HG03442 (cell line): ENCODE results near the gene NUP85.
"Not testable (repeated sequence)": the region's sequence is repeated elsewhere in the genome, so short reads cannot be mapped to it uniquely, and the experiment has no call there.

Source experiments
- ATAC-seq: cut with Tn5 transposase; IDR thresholded peaks from one replicate; pipeline ENCODE4 v1.9.1; 2021; ENCODE audit warnings: mild to moderate bottlenecking, moderate library complexity; ENCODE audit not compliant: unreplicated experiment

NUP85 gene, protein sequence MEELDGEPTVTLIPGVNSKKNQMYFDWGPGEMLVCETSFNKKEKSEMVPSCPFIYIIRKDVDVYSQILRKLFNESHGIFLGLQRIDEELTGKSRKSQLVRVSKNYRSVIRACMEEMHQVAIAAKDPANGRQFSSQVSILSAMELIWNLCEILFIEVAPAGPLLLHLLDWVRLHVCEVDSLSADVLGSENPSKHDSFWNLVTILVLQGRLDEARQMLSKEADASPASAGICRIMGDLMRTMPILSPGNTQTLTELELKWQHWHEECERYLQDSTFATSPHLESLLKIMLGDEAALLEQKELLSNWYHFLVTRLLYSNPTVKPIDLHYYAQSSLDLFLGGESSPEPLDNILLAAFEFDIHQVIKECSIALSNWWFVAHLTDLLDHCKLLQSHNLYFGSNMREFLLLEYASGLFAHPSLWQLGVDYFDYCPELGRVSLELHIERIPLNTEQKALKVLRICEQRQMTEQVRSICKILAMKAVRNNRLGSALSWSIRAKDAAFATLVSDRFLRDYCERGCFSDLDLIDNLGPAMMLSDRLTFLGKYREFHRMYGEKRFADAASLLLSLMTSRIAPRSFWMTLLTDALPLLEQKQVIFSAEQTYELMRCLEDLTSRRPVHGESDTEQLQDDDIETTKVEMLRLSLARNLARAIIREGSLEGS

DNA sequence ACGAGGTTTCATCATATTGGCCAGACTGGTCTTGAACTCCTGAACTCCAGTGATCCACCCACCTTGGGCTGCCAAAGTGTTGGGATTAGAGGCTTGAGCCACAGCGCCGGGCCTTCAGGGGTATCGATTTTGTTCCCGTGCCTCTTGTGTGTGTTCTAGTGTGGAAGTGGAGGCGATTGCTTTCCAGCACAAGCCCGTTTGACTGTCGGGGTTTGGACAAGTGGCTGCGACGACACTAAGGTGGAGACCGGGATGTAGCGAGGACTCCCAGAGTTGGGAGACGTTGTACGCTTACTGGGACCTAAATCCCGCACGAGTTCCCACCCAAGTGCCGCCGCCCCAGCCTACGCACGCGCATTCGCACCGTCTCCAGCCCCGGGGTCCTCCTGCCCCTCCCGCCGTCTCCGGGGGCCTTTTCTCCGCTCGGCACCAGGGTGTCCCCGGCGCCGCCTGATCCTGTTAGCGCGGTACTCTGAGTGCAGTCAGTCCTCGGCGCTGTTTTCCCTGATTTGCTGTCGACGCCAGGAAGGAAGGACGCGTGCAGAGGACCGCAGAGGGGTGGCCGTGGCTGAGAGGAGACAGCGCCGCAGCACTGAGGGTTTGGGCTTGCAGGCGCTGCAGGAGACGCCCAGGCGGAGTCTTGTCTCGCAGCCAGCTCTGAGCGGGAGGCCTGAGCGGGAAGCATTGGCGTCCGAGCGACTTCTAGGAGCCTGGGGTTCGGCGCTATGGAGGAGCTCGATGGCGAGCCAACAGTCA lies at the start of gene NUP85:
NUP85 (plus strand) TSS at position 643 of the 756 bp plus-strand sequence; CDS start at position 726, 83 bp downstream.
- ATAC-seq, result peak; percentile 74

DNA sequence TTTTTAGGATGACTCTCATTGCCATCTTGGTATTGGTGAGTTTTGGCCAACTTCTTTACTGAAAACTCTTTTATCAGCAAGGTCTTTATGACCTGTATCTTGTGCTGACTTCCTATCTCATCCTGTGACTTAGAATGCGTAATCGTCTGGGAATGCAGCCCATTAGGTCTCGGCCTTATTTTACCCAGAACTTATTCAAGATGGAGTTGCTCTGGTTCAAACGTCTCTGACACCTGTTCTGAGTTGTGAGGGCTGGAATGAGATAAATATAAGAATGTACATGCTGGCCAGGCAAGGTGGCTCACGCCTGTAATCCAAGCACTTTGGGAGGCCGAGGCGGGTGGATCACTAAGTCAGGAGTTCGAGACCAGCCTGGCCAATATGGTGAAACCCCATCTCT lies 47.0 kb upstream of the NUP85 start:
- ATAC-seq, result not testable (repeated sequence)

DNA sequence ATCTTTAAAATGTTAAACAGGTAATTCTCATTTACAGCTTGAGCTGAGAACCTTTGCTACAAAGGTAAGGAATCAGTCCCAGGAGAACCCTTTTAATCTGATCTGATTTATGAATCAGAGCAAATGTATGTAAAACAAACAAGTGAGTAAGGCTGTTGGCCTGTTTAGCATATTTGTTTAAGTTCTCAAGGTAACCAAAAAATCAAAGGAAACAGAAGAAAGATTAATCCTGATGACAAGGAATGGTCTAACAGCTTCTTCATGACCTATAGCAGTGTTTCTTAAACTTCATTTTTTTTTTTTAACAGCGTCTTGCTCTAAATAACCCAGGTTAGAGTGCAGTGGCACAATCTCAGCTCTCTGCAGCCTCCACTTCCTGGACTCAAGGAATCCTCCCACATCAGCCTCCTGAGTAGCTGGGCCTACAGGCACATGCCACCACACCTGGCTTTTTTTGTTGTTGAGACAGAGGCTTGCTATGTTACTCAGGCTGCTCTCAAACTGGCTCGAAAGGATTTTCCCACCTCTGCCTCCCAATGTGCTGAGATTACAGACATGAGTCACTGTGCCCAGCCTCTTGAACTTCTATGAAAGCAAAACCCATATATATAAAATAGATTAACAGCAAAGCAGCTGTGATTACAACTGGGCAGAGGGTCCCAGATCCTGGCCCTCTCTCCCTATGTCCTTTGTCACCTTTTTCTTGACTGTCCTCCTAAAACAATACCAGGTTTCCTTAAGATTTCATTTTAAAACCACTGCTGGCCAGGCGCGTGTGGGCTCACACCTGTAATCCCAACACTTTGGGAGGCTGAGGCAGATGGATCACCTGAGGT lies 46.1 kb upstream of the NUP85 start:
- no peak for ATAC-seq

DNA sequence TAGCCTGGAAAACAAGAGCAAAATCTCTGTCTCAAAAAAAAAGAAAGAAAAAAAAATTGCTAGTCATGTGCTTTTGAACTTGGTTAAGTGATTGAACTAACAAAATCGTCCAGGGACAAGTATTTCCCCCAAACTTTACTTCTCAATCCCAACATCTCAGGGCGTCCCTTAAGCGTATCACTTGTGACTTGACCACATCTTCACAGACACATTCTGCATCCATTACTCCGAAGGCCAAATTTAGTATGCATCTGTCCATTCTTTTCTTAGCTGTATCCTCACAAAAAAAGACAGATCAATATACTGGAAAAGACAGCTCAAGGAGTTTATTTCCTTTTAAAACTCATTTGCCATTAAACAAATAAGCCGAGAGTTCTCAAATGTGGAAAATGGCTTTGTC lies 45.3 kb upstream of the NUP85 start:
- no peak for ATAC-seq

DNA sequence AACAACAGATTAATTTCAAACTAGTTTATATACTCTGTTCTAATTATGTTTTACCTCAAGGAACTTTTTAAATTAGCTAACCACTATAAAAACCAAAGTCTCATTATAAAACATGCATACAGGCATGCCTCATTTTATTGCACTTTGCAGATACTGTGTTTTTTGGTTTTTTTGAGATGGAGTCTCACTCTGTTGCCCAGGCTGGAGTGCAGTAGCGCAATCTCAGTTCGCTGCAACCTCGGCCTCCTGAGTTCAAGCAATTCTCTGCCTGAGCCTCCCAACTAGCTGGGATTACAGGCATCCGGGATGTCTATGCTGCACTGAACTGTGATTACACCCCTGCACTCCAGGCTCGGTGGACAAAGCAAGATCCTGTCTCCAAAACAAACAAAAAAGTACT lies 42.4 kb upstream of the NUP85 start:
- ATAC-seq, result no peak

DNA sequence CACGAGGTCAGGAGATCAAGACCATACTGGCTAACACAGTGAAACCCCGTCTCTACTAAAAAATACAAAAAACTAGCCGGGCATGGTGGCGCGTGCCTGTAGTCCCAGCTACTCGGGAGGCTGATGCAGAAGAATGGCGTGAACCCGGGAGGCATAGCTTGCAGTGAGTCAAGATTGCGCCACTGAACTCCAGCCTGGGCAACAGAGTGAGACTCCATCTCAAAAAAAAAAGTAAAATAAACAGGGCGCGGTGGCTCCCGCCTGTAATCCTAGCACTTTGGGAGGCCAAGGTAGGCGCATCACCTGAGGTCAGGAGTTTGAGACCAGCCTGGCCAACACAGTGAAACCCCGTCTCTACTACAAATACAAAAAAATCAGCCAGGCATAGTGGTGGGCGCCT lies 40.9 kb upstream of the NUP85 start:
- not testable (repeated sequence) for ATAC-seq

DNA sequence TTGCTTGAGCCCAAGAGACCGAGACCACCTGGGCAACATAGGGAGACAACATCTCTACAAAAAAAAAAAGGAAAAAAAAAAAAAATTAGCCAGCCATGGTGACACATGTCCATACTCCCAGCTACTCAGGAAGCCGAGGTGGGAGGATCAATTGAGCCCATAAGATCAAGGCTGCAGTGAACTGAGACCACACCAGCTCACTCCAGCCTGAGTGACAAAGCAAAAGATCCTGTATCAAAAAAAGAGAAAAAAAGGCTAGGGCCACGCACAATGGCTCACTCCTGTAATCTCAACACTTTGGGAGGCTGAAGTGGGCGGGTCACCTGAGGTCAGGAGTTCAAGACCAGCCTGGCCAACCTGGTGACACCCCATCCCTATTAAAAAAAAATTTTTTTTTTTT lies 36.5 kb upstream of the NUP85 start:
- ATAC-seq, result no peak

DNA sequence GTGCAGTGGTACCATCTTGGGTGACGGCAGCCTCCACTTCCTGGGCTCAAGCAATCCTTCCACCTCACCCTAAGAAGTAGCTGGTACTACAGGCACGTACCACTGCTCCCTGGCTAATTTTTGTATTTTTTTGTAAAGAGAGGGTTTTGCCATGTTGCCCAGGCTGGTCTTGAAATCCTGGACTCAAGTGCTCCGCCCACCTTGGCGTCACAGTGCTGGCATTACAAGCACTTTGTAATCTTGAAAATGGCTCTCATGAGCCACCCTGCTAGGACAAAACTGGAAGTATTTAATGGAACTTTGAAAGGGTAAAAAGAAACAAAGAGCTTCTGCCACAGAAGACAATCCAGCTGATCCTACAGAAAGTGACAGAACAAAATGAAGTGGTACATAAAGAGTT lies 32.0 kb upstream of the NUP85 start:
- ATAC-seq, result no peak

DNA sequence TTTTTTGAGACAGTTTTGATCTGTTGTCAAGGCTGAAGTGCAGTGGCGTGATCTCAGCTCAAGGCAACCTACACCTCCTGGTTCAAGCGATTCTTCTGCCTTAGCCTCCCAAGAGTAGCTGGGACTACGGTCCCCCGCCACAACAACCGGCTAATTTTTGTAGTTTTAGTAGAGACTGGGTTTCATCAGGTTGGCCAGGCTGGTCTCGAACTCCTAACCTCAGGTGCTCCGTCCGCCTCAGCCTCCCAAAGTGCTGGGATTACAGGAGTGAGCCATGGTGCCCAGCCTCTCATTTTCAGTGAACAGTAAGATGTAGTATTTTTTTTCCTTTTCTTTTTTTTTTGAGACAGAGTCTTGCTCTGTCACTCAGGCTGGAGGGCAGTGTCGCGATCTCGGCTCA lies 30.5 kb upstream of the NUP85 start:
- ATAC-seq, result no peak

DNA sequence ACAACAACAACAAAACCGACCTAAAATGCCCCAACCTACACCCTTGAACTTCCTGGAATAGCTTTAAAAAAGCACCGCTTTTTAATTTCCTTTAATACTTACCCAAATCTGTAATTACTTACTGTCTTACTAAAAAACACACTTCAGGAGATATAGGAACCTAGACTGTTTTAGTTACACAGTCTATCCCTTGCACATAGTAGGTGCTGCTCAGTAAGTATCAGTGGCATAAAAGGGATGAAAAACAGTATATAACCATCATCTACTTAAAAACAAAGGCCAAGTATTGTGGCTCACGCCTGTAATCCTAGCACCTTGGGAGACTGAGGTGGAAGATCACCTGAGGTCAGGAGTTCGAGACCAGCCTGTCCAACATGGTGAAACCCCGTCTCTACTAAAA lies 28.9 kb upstream of the NUP85 start:
- no peak for ATAC-seq

DNA sequence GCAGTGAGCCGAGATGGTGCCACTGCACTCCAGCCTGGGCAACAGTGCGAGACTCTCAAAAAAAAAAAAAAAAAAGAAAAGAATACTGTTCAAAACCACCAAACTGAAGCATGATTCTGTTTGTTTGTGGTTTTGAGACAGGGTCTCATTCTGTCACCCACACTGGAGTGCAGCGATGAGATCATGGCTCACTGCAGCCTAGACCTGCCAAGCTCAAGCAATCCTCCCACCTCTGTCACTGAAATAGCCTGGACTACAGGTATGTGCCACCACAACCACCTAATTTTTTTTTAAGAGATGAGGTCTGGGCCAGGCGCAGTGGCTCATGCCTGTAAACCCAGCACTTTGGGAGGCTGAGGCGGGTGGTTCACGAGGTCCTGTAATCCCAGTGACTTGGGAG lies 27.0 kb upstream of the NUP85 start:
- no peak for ATAC-seq

DNA sequence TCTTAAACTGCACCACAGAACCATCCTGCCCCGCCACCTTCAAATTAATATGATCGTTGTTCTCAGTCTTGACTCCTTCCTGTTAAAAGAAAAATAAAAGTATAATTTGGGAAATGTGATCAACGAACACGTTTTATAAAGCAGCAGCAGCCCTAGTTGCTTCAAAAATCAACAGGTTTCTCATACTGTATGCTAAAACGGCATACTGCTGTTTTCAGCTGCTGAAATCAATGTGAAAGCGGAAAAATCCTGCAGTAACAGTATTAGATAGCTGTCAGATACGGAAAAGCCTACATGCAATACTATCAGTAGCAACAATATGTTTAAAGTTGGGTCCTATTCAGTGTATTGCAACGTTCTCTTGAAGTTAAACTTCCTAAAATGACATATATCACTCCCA lies 24.4 kb upstream of the NUP85 start:
- no peak for ATAC-seq

DNA sequence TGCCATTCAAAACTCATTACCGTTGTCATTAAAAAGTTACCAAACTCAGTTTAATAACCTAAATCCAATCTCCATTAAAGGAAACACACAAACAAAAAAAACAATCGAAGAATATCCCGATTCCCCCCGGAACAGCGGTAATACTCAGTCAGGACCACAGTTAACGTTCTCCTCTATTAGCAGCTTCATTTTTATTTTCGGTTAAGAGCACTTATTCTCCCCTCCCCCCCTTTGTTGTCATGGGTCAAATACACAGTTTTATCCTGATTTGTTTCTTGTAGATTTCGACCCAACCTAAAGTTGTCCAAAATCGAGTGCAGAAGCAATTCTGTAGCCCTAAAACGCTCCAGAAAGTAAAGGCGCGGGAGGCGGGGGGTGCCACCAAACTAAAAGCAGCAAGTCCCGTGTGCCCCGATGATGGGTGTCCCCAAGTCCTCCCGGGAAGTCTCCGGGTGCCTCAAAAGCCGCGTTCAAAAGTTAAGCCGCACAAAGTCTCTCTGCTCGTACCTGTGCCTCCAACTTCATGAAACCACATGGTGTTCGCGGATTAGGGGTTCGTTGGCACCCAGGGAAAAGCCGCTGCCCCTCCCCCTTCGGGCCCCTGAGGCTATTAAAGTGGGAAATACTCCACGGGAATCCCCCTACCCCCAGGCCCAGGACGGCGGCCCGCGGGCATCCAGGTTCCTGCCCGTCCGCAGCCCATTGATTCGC lies 23.7 kb upstream of the NUP85 start:
- no peak for ATAC-seq

DNA sequence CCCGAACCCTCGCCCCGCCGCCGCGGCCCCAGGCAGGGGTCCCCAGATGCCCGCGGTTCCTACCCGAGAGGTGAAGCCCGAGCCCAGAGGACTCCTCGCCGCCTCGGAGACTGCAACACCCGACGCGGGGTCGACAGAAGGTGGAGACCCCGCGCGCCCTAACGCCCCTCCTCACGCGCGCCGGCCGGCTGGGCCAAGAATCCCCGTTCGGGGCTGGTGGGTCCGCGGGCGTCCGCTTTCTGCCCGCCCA lies 23.2 kb upstream of the NUP85 start:
- ATAC-seq, result peak; percentile 19

DNA sequence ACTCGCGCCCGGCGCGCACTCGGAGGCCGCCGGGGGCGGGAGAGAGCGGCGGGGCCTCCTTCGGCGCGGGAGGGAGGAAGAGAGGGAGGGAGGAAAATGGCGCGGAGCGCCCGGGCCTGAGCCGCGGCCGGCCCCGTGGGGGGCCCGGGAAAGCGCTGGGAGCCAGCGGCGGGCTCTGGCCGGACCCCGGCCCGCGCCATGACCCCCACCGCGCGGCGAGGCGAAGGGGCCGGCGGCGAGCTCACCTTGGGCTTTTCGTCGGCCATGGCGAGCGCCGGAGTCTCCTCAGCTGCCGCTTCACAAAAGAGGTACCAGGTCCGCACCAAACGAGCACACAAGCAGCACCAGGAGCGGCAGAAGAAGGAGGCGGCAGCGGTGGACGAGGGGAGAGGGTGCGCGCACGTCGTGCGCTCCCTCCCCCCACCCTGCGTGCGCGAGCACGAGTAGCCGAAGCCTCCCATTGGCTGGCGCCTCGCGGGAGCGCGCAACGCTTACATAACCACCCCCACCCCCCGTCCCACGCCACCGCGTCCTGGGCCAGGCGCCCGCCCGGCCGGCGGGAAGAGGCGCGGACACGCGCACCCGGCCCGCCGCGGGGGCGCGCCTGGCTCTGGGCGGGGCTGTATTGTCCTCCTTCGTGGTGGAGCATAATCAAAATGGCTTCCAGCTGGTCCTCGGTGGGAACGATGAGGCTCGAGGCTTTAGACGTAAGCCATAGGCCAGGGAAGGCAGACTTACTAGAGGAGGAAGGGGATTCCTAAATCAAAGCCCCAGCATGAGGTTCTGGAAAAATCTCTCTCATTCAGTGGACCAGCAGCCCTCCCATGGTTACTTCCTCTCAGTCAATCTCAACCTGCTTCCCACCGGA lies 22.7 kb upstream of the NUP85 start, which contains the start of gene SUMO2:
SUMO2 (minus strand) TSS at position 391 of the 868 bp plus-strand sequence; CDS start at position 266, 125 bp downstream.
- ATAC-seq, result peak; percentile 61

DNA sequence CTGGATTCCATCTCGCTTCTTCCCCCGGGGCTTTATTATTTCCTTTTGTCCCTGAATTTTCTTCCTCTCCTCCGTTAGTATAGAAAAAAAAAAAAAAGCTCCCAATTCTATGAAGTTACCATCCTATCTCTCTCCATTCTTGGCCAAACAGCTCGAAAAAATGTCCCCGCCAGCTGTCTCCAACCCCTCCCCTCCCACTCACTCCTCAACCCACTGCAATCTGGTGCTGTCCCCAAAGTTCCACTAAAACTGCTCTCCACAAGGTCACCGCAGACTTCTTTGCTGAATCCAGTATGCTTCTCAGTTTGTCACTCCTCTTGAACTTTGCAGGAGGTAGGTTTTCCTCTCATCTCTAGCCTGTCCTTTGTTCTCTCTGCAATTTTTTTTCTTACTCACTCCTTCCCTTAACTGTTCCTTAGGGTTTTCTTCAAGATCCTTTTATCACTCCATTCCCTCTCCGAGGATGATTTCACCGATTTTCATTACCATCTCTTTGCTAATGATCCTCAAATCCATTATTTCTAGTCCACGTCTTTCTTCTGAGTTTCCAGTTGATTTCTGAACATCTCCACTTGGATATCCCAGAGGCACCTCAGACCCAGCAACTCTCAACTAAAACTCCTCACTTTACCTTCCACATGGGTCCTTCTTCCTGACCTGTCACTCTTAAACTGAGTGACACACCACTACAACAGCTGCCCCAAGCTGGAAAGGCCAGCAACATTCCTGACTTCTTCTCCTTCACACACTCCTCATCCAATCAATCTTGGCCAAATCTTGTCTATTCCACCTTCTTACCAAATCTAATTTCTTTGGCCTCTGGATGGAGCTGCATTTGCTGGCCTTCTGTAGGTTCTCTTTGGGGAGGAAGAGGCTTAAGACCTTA lies 21.2 kb upstream of the NUP85 start:
- ATAC-seq, result no peak

DNA sequence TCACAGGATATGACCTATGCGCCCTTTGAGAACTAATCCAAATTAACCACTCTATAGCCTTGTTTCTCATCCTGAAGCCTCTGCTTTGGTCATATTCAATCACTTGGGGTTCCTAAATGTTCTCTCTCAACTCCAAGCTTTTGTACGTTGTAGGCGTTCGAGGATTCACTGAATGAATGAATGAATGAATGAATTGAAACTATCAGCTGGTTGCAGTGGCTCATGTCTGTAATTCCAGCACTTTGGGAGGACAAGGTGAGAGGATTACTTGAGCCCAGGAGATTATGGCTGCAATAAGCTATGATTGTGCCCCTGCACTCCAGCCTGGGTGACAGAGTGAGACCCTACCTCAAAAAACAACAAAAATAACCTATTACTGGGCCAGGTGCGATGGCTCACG lies 16.9 kb upstream of the NUP85 start:
- no peak for ATAC-seq

DNA sequence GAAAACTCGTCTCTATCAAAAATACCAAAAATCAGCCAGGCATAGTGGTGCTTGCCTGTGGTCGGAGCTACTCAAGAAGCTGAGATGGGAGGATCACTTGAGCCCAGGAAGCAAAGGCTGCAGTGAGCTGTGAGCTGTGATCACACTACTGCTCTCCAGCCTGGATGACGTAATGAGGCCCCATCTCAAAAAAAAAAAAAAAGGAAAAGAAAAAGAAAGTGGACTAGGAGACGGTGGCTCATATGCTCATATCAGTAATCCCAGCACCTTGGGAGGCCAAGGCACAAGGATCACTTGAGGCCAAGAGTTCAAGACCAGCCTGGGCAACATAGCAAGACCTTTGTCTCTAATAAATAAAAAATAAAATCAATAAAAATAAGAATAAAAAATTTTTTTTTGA lies 13.9 kb upstream of the NUP85 start:
- no peak for ATAC-seq
